NT2/D1 (cell line): ENCODE data around the gene GPAT2.
"Not testable (repeated sequence)": the region's sequence is repeated elsewhere in the genome, so short reads cannot be mapped to it uniquely, and the experiment has no call there.

Experiments
- SUZ12 ChIP-seq: IDR thresholded peaks from 2 replicates; pipeline ENCODE4 v1.6.1; 2011; ENCODE audit not compliant: insufficient read length, insufficient read depth; ENCODE audit errors: extremely low read depth
- YY1 ChIP-seq: IDR thresholded peaks from 2 replicates; pipeline ENCODE4 v1.6.1; 2011; ENCODE audit not compliant: insufficient read length, insufficient read depth
- ZNF274 ChIP-seq: IDR thresholded peaks from 2 replicates; pipeline ENCODE4 v1.6.1; 2011; ENCODE audit warnings: mild to moderate bottlenecking, low read depth, low read length

- TF ChIP-seq YY1, ZNF274, SUZ12: not testable (repeated sequence)
These were observed 14.6 kb upstream of the GPAT2 start for GRCh38 chr2:96049049-96049916.
